Hepatocyte (in vitro differentiated cells): Measurements from ENCODE around the gene C19orf38.

Experiments used
- EZH2 ChIP-seq: fragments of 200-600 bp; sonication (generic); IDR thresholded peaks from 2 replicates; pipeline ENCODE4 v1.6.1; 2016; ENCODE audit warnings: antibody characterized with exemption, mild to moderate bottlenecking, borderline replicate concordance
- EZH2phosphoT487 ChIP-seq: fragments of 200-600 bp; sonication (generic); IDR thresholded peaks from one replicate; pipeline ENCODE4 v1.6.1; 2018; ENCODE audit warnings: antibody characterized with exemption, mild to moderate bottlenecking, low read depth, moderate library complexity; ENCODE audit not compliant: unreplicated experiment, severe bottlenecking
- TF ChIP-seq, protein P1 (sequence below): fragments of 200-600 bp; sonication (generic); IDR thresholded peaks from 2 replicates; pipeline ENCODE4 v1.5.1; 2016; ENCODE audit warnings: antibody characterized with exemption, mild to moderate bottlenecking; ENCODE audit not compliant: poor library complexity

DNA sequence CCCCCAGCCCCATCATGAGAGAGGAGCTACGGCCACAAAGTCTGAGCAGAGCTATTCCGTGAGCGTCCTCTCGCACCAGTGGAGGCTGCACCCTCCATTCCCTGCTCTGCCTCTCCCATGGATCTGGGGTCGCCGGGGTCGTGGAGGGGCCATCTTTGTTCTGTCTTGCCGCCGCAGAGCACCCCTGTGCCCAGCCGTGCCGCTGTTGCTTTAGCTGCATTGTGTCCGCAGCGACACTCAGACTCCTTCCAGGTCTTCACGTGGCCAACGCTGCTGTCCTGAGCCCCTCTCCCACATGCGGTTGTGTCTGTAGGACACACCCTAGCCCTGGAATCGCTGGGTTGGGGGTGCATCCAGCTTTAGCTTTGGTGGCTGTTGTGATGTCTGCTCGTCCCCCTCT is 64.4 kb downstream of the C19orf38 start:
- TF ChIP-seq, protein P1, sequence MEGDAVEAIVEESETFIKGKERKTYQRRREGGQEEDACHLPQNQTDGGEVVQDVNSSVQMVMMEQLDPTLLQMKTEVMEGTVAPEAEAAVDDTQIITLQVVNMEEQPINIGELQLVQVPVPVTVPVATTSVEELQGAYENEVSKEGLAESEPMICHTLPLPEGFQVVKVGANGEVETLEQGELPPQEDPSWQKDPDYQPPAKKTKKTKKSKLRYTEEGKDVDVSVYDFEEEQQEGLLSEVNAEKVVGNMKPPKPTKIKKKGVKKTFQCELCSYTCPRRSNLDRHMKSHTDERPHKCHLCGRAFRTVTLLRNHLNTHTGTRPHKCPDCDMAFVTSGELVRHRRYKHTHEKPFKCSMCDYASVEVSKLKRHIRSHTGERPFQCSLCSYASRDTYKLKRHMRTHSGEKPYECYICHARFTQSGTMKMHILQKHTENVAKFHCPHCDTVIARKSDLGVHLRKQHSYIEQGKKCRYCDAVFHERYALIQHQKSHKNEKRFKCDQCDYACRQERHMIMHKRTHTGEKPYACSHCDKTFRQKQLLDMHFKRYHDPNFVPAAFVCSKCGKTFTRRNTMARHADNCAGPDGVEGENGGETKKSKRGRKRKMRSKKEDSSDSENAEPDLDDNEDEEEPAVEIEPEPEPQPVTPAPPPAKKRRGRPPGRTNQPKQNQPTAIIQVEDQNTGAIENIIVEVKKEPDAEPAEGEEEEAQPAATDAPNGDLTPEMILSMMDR: no peak
- TF ChIP-seq EZH2: no peak
- TF ChIP-seq EZH2phosphoT487: no peak
